ENCODE data around the gene FAM216B.
"Not testable (repeated sequence)": the region's sequence is repeated elsewhere in the genome, so short reads cannot be mapped to it uniquely, and the experiment has no call there.

The FAM216B gene

GRCh38 chr13:42781352-42781751, at the start of gene FAM216B:
TSS of gene FAM216B (plus strand) at chr13:42781584. CDS start at chr13:42784068, 2,484 bp downstream.
- DNase-seq (ENCODE audit: low read depth in 2 of 2) = no peak

DNA sequence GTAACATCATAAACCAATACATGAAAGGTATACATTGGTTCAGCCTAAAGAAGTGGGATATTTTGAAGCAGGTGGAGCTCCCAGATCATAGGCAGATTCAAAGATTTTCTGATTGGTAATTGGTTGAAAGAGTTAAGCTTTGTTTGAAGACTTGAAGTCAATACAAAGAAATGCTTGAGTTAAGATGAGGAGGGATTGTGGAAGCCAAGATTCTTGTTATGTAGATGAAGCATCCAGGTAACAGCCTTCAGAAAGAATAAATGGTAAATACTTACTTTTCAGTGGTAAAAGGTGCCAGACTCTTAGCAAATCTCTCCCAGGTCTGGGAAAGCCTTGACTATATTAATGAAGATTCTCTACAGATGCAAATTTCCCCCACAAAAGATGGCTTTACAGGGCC, 49.3 kb upstream of the FAM216B start:
- no peak for DNase-seq (ENCODE audit: low read depth in 2 of 2)

GRCh38 chr13:42733046-42733445, 48.3 kb upstream of the FAM216B start:
- DNase-seq (ENCODE audit: low read depth in 2 of 2) = no peak

DNA sequence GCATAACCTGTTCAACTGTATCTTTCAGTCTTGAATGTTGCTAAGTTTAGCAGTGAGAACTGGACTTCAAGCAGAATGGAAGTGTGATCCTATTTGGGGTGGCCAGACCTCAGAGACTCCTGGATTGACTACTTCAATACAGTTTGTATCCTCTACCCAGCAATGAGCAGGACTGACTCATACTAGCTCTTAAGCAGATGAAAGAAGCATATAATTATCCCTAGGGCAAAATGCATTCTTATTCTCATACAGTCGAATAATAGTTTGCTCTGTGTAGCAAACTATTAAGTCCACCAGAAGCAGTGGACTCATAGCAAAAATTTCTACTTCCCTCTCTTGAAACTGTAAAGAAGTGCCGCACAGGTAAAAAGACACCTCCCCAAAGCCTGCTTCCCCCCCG, 46.4 kb upstream of the FAM216B start:
- DNase-seq (ENCODE audit: low read depth in 2 of 2) = no peak

- no peak for DNase-seq (ENCODE audit: low read depth in 2 of 2)
These were observed 40.6 kb upstream of the FAM216B start for GRCh38 chr13:42740753-42741152.

GRCh38 chr13:42741914-42742313, 39.5 kb upstream of the FAM216B start:
- DNase-seq (ENCODE audit: low read depth in 2 of 2) = no peak

GRCh38 chr13:42745655-42746054, 35.7 kb upstream of the FAM216B start:
- DNase-seq (ENCODE audit: low read depth in 2 of 2) = no peak

DNA sequence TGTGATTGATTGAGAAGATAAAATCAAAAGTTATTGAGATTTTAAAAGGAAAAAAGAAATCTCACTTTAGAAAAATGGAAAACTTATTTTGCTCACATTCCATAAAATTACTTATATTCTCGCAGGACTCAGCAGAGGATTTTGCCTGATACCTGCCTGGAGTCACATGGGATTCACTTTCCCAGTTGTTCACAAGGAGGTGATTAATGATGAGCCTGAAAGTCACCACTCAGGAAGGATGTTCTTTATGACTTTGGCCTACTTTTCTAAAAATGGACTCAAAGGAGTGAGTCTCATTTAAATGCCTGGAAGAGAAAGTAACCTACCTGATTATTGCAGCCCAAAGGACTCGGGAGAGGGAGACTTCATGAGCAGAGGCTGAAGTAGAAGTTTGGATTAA, 34.5 kb upstream of the FAM216B start:
- no peak for DNase-seq (ENCODE audit: low read depth in 2 of 2)

- peak; percentile 81 to 87 for DNase-seq (ENCODE audit: low read depth in 2 of 2)
These were observed 33.9 kb upstream of the FAM216B start for GRCh38 chr13:42747399-42747873.

GRCh38 chr13:42750794-42751193, 30.6 kb upstream of the FAM216B start:
- no peak for DNase-seq (ENCODE audit: low read depth in 2 of 2)

- no peak for DNase-seq (ENCODE audit: low read depth in 2 of 2)
These were observed 29.7 kb upstream of the FAM216B start for GRCh38 chr13:42751693-42752092.

DNA sequence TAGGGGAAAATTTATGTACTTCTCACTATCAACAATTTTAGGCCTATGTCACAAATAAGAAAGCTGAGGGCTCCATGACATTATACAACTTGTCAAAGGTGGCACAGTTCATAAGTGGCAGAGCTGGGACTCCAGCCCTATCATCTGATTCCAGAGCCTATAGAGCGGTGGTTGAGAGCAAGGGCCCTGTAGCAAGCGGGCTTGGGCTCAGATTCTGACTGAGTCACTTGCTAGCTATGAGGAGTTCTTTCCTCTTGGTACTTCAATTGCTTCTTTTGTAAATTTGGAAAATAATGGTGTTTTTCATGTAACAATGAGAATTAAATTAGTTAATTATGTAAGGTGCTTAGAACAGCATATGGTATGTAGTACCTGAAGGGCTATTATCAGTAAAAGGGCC, 28.7 kb upstream of the FAM216B start:
- no peak for DNase-seq (ENCODE audit: low read depth in 2 of 2)

DNA sequence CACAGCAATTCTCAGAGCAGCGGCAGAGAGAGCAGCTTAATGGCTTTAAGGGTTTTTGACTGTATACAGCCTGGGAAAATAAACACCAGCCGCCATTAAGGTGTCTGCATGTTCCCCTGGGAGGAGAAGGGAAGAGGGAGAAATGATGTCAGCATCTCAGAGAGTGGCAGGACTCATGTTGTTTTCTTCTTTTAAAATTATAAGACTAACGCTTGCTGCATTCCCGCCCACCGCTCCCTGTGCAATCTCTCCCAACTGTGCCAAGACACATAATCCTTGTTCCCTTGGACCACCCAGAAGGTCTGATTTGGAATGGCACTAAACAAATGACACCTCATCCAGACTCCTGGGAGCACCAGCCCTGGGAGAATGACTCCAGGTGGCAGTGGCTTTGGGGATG, 27.7 kb upstream of the FAM216B start:
- DNase-seq (ENCODE audit: low read depth in 2 of 2) = no peak

- DNase-seq (ENCODE audit: low read depth in 2 of 2) = no peak
These were observed 26.4 kb upstream of the FAM216B start for GRCh38 chr13:42754801-42755510.

DNA sequence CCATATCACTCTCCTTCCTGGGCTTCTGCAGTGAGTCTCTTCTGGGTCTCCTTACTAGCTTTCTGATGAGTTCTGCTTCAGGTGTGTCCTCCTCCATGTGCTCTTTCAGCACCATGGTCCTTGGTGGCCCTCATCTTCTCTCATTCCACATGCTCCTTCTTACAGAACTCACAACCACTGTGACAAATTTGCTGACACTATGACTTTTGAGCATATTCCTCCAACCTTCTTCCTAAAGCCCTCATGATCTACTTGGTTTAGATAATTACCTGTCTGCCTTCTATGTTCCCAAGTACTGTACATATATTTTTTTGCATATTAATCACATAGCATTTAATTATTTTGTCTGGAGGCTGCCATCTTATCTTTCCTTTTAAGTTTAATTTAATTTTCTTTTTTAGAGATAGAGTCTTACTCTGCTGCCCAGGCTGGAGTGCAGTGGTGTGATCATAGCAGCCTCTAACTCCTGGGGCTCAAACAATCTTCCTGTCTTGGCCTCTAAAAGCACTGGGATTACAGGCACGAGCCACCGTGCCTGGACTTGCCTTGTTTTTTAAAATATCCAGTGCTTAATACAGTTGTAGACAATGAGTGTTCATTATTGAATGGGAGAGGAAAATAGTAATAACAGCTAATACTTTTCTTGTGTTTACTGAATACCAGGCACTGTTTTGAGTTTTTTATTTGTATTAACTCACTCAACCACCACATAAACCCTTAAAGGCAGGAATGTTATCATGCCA, 23.5 kb upstream of the FAM216B start:
- DNase-seq (ENCODE audit: low read depth in 2 of 2) = no peak

GRCh38 chr13:42758515-42758914, 22.9 kb upstream of the FAM216B start:
- no peak for DNase-seq (ENCODE audit: low read depth in 2 of 2)

GRCh38 chr13:42760951-42761350, 20.4 kb upstream of the FAM216B start:
- no peak for DNase-seq (ENCODE audit: low read depth in 2 of 2)

DNA sequence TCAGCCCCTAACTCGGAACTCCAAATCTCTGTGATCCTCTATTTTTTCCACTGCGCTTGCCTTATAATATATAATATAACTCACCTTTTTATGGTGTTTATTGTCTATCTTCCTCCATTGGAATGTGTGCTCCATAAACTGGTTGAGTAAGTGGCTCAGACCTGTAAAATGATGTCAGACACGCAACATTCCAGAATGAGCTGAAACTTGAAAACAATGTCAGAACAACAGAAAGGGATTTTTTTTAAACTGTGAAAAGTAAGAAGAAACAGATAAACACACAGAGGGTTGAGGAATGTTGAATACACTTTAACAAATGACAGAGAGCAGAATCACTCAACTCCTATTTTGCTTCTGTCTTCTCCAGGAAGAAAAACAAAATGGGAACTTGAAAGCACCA, 19.1 kb upstream of the FAM216B start:
- no peak for DNase-seq (ENCODE audit: low read depth in 2 of 2)

GRCh38 chr13:42762917-42763316, 18.5 kb upstream of the FAM216B start:
- peak; percentile 49 to 52 for DNase-seq (ENCODE audit: low read depth in 2 of 2)

- DNase-seq (ENCODE audit: low read depth in 2 of 2) = no peak
These were observed 15.4 kb upstream of the FAM216B start for GRCh38 chr13:42766016-42766415.

GRCh38 chr13:42769650-42770049, 11.7 kb upstream of the FAM216B start:
- DNase-seq (ENCODE audit: low read depth in 2 of 2) = no peak

GRCh38 chr13:42776558-42776957, 4.8 kb upstream of the FAM216B start:
- DNase-seq (ENCODE audit: low read depth in 2 of 2) = not testable (repeated sequence)

DNA sequence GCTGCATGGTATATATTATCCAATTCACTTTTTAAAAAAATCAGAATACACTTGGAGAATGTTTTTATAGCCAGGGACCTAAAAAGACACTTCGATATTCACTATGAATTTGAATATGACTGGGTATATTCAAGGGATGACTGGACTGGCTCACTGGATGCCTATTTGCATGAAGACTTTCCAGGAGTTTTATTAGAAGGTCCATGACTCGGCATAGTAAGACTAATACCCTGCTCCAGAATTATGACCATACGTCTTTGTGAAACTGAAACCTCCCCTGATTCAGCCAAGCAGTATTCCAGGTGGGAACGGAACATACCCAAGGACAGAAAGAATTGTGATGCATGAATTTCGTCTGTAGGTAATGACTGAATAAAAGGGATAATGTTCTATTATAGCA, 3.9 kb upstream of the FAM216B start:
- no peak for DNase-seq (ENCODE audit: low read depth in 2 of 2)

All from fibroblast of skin of left quadriceps (primary cell).